A673 (cell line): ENCODE results near the gene EXTL1. TPM values are rescaled to one million over a fixed set of nuclear protein-coding genes. Genes with fewer than 3 reads are reported as not detected.
A peak's percentile ranks its signal among the peaks of the same experiment; 100 is the strongest.

ENCODE experiments used
- BruUV-seq: library from RNA; stranded (reverse); fragments of 400-500 nt; replicated peaks from 2 replicates; lab custom pipeline; 2021; lab: Mats Ljungman, UMichigan
- CTCF ChIA-PET: fragments of 300-600 bp; sonication (Branson Sonifier 250); formaldehyde crosslinking; loops from one replicate; lab custom pipeline; 2022; ENCODE audit warnings: antibody characterized with exemption; lab: Charles Lee
- POLR2A ChIA-PET: fragments of 300-600 bp; sonication (Branson Sonifier 250); formaldehyde crosslinking; loops from one replicate; lab custom pipeline; 2022; ENCODE audit warnings: antibody characterized with exemption; ENCODE audit not compliant: low non-redundant PET; lab: Charles Lee
- DNase-seq: peaks from one replicate; pipeline ENCODE4 v3.0.0-alpha.2; 2015; ENCODE audit warnings: low spot score
- H3K27ac ChIP-seq: fragments of 200-600 bp; sonication (generic); 2 replicates; pipeline ENCODE4 v1.5.1; 2016; ENCODE audit warnings: mixed run types, low read depth, mild to moderate bottlenecking, mixed read lengths, antibody characterized with exemption, low read length; ENCODE audit not compliant: poor library complexity, severe bottlenecking
- H3K27me3 ChIP-seq: fragments of 200-600 bp; sonication (generic); replicated peaks from 2 replicates; pipeline ENCODE4 v1.6.1; 2017; ENCODE audit warnings: mixed run types, low read depth, mild to moderate bottlenecking, mixed read lengths, antibody characterized with exemption, low read length; ENCODE audit not compliant: insufficient read depth, poor library complexity
- H3K36me3 ChIP-seq: fragments of 200-600 bp; sonication (generic); 2 replicates; pipeline ENCODE4 v1.6.1; 2016; ENCODE audit warnings: mixed run types, mild to moderate bottlenecking, mixed read lengths, antibody characterized with exemption, low read length; ENCODE audit not compliant: insufficient read depth, poor library complexity, severe bottlenecking
- H3K4me1 ChIP-seq: fragments of 200-600 bp; sonication (generic); 2 replicates; pipeline ENCODE4 v1.6.1; 2017; ENCODE audit warnings: mixed run types, mild to moderate bottlenecking, mixed read lengths, antibody characterized with exemption, low read length; ENCODE audit not compliant: insufficient read depth, poor library complexity, severe bottlenecking
- H3K4me3 ChIP-seq: fragments of 200-600 bp; sonication (generic); 2 replicates; pipeline ENCODE4 v1.5.1; 2016; ENCODE audit warnings: low read depth, mixed run types, mild to moderate bottlenecking, mixed read lengths, low read length; ENCODE audit not compliant: poor library complexity, severe bottlenecking
- H3K9me3 ChIP-seq: fragments of 200-600 bp; sonication (generic); 2 replicates; pipeline ENCODE4 v1.6.1; 2016; ENCODE audit warnings: mixed run types, low read depth, mild to moderate bottlenecking, mixed read lengths, antibody characterized with exemption, low read length; ENCODE audit not compliant: poor library complexity, severe bottlenecking
- CTCF ChIP-seq: fragments of 300-800, 200-600 bp; sonication (generic); conservative IDR thresholded peaks from 2 replicates; pipeline ENCODE4 v1.5.1; 2017; ENCODE audit warnings: low read depth, mild to moderate bottlenecking, antibody characterized with exemption, low read length, moderate library complexity, mixed read lengths
- EZH2 ChIP-seq: fragments of 200-600 bp; sonication (generic); IDR thresholded peaks from 2 replicates; pipeline ENCODE4 v1.6.1; 2017; ENCODE audit warnings: borderline replicate concordance, low read depth, mild to moderate bottlenecking, mixed read lengths, antibody characterized with exemption, low read length; ENCODE audit not compliant: poor library complexity, severe bottlenecking
- intact Hi-C: fragments of 100-400 bp; cut with micrococcal nuclease; formaldehyde crosslinking; loops from one replicate; pipeline ENCODE4 v1.10.0; 2022; ENCODE audit not compliant: unreplicated experiment
- total RNA-seq: library from RNA; stranded (reverse); gene quantifications from 2 replicates; pipeline ENCODE4 v1.2.3, GENCODE V29; 2021

The EXTL1 gene
- total RNA-seq, 1 experiment from 2014 or later: not detected

GRCh38 chr1:26009796-26010447 lies 11.7 kb upstream of the EXTL1 start:
- DNase-seq: peak; percentile 18
- TF ChIP-seq CTCF (peak; percentile 30), EZH2 (no peak)
- Histone ChIP-seq H3K9me3 (no peaks in the 10 kb centered on the region), H3K27ac (no peak overlapping the region), H3K27me3 (no peaks in the 10 kb centered on the region), H3K4me1 (no peaks in the 10 kb centered on the region), H3K4me3 (no peak overlapping the region), H3K36me3 (no peaks in the 10 kb centered on the region)
- BruUV-seq: no TSS peak
- intact Hi-C loops: no loop called here
- ChIA-PET CTCF (interaction anchor here (0.6 kb wide), 1 partner anchor 27 kb away, joined by 4 read pairs; no protein-coding TSS in a partner anchor), POLR2A (no interaction called here)

- intact Hi-C loops: no loop called here
- Histone ChIP-seq H3K36me3 (no peaks in the 10 kb centered on the region), H3K27ac (no peak overlapping the region), H3K27me3 (no peaks in the 10 kb centered on the region), H3K4me3 (no peak overlapping the region), H3K4me1 (no peaks in the 10 kb centered on the region), H3K9me3 (no peaks in the 10 kb centered on the region)
- TF ChIP-seq EZH2 (no peak), CTCF (no peak)
- POLR2A ChIA-PET: no interaction called here
- no peak for DNase-seq
- no TSS peak for BruUV-seq
- CTCF ChIA-PET: interaction anchor here (0.9 kb wide), 1 partner anchor 115 kb away, joined by 3 read pairs; no protein-coding TSS in a partner anchor
Observed at GRCh38 chr1:26010825-26011224, 10.8 kb upstream of the EXTL1 start.

- H3K9me3 ChIP-seq: no peaks in the 10 kb centered on the region
- H3K36me3 ChIP-seq: no peaks in the 10 kb centered on the region
- no peaks in the 10 kb centered on the region for H3K4me1 ChIP-seq
- DNase-seq: no peak
- CTCF ChIA-PET: no interaction called here
- H3K27me3 ChIP-seq: no peaks in the 10 kb centered on the region
- BruUV-seq: no TSS peak
- POLR2A ChIA-PET: interaction anchor here (0.6 kb wide), 1 partner anchor 197 kb away, joined by 4 read pairs; no protein-coding TSS in a partner anchor
- TF ChIP-seq EZH2 (no peak), CTCF (no peak)
- intact Hi-C loops: no loop called here
- H3K27ac ChIP-seq: no peak overlapping the region
- H3K4me3 ChIP-seq: no peak overlapping the region
Observed at GRCh38 chr1:26012864-26013263, 8.7 kb upstream of the EXTL1 start.
